ENCODE results near the gene CPLX3.

CPLX3 gene

GRCh38 chr15:74855857-74856256 is 29.4 kb downstream of the CPLX3 start:
- Histone ChIP-seq H3K27ac (ENCODE audit: low read length) (no peak overlapping the region), H3K27me3 (ENCODE audit: insufficient read depth, low read length, poor library complexity) (no peaks in the 10 kb centered on the region), H3K4me3 (ENCODE audit: low read depth in 1 of 2, low read length in 2 of 2) (no peak overlapping the region), H2AFZ (ENCODE audit: low read depth, low read length) (no peak overlapping the region), H3K9me3 (ENCODE audit: insufficient read depth, low read length, severe bottlenecking) (no peaks in the 10 kb centered on the region), H3K36me3 (ENCODE audit: insufficient read depth, low read length) (peaks cover 45% of the 10 kb centered on the region), H3K79me2 (ENCODE audit: insufficient read depth, low read length) (peaks cover 36% of the 10 kb centered on the region), H4K20me1 (ENCODE audit: insufficient read depth, low read length) (peaks cover 13% of the 10 kb centered on the region; the same call in 1 of the 2 replicates), H3K4me1 (ENCODE audit: insufficient read depth, low read length) (no peaks in the 10 kb centered on the region), H3K4me2 (ENCODE audit: insufficient read depth, low read length) (no peak overlapping the region), H3K9ac (ENCODE audit: low read depth, low read length) (no peak overlapping the region)
- no peak for TF ChIP-seq EZH2 (IDR thresholded peaks at IDR 0.05; ENCODE audit: borderline replicate concordance, low read depth, low read length, severe bottlenecking)
- no peak for TF ChIP-seq CTCF (IDR thresholded peaks at IDR 0.05; ENCODE audit: borderline replicate concordance, extremely low read depth, low read length, poor library complexity, severe bottlenecking)
- DNase-seq (no peak), ATAC-seq (ENCODE audit: insufficient read depth, low read depth) (no peak)

DNA sequence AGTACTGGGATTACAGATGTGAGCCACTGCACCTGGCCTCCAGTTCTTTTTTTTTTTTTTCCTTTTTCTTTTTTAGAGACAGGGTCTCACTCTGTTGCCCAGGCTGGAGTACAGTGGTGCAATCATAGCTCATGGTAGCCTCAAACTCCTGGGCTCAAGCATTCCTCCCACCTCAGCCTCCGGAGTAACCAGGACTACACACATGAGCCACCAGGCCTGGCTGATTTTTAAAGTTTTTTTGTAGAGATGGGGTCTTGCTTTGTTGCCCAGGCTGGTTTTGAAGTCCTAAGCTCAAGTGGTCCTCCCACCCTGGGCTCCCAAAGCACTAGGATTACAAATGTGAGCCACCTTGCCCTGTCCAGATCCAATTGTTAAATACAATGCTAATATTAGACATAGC is 30.1 kb downstream of the CPLX3 start:
- TF ChIP-seq CTCF (IDR thresholded peaks at IDR 0.05; ENCODE audit: borderline replicate concordance, extremely low read depth, low read length, poor library complexity, severe bottlenecking) (no peak), EZH2 (IDR thresholded peaks at IDR 0.05; ENCODE audit: borderline replicate concordance, low read depth, low read length, severe bottlenecking) (no peak)
- Histone ChIP-seq H3K4me1 (ENCODE audit: insufficient read depth, low read length) (no peaks in the 10 kb centered on the region), H3K27ac (ENCODE audit: low read length) (no peak overlapping the region), H3K4me3 (ENCODE audit: low read depth in 1 of 2, low read length in 2 of 2) (no peak overlapping the region), H3K27me3 (ENCODE audit: insufficient read depth, low read length, poor library complexity) (no peaks in the 10 kb centered on the region), H2AFZ (ENCODE audit: low read depth, low read length) (no peak overlapping the region), H4K20me1 (ENCODE audit: insufficient read depth, low read length) (peaks cover 13% of the 10 kb centered on the region; the same call in 1 of the 2 replicates), H3K9me3 (ENCODE audit: insufficient read depth, low read length, severe bottlenecking) (no peaks in the 10 kb centered on the region), H3K79me2 (ENCODE audit: insufficient read depth, low read length) (peaks cover 41% of the 10 kb centered on the region), H3K9ac (ENCODE audit: low read depth, low read length) (no peak overlapping the region), H3K36me3 (ENCODE audit: insufficient read depth, low read length) (peaks cover 38% of the 10 kb centered on the region), H3K4me2 (ENCODE audit: insufficient read depth, low read length) (no peak overlapping the region)
- no peak for DNase-seq
- no peak for ATAC-seq (ENCODE audit: insufficient read depth, low read depth)

DNA sequence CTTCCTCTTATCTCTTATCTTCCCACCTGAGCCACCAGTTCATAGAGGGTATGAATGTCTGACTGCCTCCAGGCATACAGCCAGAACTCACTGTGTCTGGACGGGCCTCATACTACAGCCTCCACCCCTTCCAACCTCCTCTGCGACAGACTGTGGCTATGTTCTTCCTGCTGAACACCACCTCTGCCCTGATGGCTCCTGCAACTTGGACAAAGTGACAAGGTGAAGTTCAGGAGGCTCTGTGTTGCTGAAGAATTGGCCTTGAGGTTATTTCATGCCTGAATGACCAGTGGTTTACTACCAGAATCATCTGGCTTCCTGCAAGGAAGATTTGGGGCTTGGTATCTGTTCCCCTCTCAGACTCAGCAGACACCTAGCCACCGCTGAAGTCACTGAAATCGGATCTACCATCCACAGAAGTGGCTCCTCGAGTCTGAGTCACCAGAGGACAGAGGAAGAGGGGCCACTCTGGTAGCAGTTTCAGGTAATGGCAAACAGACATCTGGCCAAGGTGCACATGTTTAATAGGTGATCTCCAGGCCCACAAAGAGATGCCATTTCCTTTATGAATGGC is 30.7 kb downstream of the CPLX3 start:
- H3K9me3 ChIP-seq (ENCODE audit: insufficient read depth, low read length, severe bottlenecking) = no peaks in the 10 kb centered on the region
- peaks cover 13% of the 10 kb centered on the region; the same call in 1 of the 2 replicates for H4K20me1 ChIP-seq (ENCODE audit: insufficient read depth, low read length)
- peaks cover 43% of the 10 kb centered on the region for H3K79me2 ChIP-seq (ENCODE audit: insufficient read depth, low read length)
- DNase-seq (no peak), ATAC-seq (ENCODE audit: insufficient read depth, low read depth) (no peak)
- peaks cover 32% of the 10 kb centered on the region for H3K36me3 ChIP-seq (ENCODE audit: insufficient read depth, low read length)
- no peak overlapping the region for H2AFZ ChIP-seq (ENCODE audit: low read depth, low read length)
- H3K27me3 ChIP-seq (ENCODE audit: insufficient read depth, low read length, poor library complexity) = no peaks in the 10 kb centered on the region
- no peak overlapping the region for H3K9ac ChIP-seq (ENCODE audit: low read depth, low read length)
- H3K4me3 ChIP-seq (ENCODE audit: low read depth in 1 of 2, low read length in 2 of 2) = no peak overlapping the region
- H3K4me2 ChIP-seq (ENCODE audit: insufficient read depth, low read length) = no peak overlapping the region
- H3K4me1 ChIP-seq (ENCODE audit: insufficient read depth, low read length) = no peaks in the 10 kb centered on the region
- no peak overlapping the region for H3K27ac ChIP-seq (ENCODE audit: low read length)
- no peak for TF ChIP-seq CTCF (IDR thresholded peaks at IDR 0.05; ENCODE audit: borderline replicate concordance, extremely low read depth, low read length, poor library complexity, severe bottlenecking)
- TF ChIP-seq EZH2 (IDR thresholded peaks at IDR 0.05; ENCODE audit: borderline replicate concordance, low read depth, low read length, severe bottlenecking) = no peak

Data from DND-41 (cell line).